ENCODE measurements around the gene TMEM14B.

DNA sequence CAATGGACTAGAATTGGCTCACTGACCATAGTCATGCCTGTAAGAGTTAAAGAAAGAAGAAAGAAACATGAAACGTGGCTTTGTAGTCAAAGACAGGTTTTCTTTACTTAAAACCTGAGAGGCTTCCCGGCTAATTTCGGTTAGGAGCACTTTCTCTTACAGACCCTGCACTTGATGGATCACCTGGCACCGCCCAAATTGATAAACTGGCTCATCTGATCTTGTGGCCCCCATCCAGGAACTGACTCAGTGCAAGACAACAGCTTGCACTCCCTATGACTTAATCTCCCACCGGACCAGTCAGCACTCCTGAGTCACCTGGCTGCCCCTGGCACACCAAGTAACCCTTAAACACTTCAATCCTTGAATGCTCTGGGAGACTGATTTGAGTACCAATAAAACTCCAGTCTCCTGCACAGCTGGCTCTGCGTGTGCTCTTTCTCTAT, 12.3 kb downstream of the TMEM14B start:
- TF ChIP-seq, protein P1, sequence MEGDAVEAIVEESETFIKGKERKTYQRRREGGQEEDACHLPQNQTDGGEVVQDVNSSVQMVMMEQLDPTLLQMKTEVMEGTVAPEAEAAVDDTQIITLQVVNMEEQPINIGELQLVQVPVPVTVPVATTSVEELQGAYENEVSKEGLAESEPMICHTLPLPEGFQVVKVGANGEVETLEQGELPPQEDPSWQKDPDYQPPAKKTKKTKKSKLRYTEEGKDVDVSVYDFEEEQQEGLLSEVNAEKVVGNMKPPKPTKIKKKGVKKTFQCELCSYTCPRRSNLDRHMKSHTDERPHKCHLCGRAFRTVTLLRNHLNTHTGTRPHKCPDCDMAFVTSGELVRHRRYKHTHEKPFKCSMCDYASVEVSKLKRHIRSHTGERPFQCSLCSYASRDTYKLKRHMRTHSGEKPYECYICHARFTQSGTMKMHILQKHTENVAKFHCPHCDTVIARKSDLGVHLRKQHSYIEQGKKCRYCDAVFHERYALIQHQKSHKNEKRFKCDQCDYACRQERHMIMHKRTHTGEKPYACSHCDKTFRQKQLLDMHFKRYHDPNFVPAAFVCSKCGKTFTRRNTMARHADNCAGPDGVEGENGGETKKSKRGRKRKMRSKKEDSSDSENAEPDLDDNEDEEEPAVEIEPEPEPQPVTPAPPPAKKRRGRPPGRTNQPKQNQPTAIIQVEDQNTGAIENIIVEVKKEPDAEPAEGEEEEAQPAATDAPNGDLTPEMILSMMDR (conservative IDR thresholded peaks at IDR 0.05; ENCODE audit: low read length) = no peak
- TF ChIP-seq EZH2phosphoT487 (IDR thresholded peaks at IDR 0.05; ENCODE audit: borderline replicate concordance, low read depth, low read length) = no peak
